Activated T-cell treated with anti-CD3 and anti-CD28 coated beads for 48 hours (primary cell): ENCODE measurements around the gene HIPK3.
"Not testable (repeated sequence)": the region's sequence is repeated elsewhere in the genome, so short reads cannot be mapped to it uniquely, and the experiment has no call there.

Experiments
- DNase-seq: peaks from one replicate; pipeline ENCODE4 v3.0.0-alpha.2; 2020; ENCODE audit warnings: low read depth

HIPK3 gene

GRCh38 chr11:33257160-33257896, at the start of gene HIPK3:
HIPK3 (plus strand) TSS chr11:33257381.
- DNase-seq: peak; percentile 82

DNA sequence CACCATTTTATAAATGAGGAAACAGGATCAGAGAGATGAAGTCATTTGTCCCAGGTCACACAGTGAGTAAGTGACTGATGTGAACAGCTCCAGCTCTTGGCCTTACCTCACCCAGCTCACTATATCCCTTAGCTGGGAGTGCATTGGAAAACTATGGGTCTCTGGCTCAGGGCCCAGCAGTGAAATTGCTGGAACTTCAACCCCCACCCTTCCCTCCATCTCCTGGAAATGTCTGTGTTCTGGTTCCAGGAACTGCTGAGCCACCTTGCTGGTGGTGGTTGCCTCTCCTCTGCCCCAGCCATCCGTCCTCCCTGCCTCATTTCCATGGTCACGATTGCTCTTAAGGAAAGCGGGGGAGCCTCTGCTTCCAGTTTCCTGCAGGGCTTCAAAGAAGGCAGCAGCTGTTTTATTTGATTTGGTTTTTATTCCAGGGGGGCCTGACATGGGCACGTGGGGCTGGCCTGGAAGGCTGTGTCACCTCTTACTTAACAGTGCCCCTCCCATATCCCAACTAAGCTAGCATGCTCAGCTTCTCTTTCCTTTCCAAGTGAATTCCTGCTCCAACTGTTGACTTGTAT, 49.7 kb upstream of the HIPK3 start:
- no peak for DNase-seq

- DNase-seq: no peak
Observed at GRCh38 chr11:33208150-33208549, 49.0 kb upstream of the HIPK3 start.

GRCh38 chr11:33211153-33211552, 46.0 kb upstream of the HIPK3 start:
- DNase-seq: no peak

DNA sequence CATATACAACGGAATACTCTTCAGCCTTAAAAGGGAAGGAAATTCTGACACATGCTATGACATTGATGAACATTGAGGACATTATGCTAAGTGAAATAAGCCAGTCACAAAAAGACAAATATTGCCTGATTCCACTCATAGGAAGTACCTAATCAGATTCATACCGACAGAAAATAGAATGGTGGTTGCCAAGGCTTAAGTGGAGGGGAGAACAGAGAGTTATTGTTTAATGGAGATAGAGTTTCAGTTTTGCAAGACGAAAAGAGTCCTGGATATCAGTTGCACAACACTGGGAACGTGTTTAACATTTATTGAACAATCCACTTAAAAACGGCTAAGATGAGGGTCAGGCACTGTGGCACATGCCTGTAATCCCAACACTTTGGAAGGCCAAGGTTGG, 45.6 kb upstream of the HIPK3 start:
- no peak for DNase-seq

DNA sequence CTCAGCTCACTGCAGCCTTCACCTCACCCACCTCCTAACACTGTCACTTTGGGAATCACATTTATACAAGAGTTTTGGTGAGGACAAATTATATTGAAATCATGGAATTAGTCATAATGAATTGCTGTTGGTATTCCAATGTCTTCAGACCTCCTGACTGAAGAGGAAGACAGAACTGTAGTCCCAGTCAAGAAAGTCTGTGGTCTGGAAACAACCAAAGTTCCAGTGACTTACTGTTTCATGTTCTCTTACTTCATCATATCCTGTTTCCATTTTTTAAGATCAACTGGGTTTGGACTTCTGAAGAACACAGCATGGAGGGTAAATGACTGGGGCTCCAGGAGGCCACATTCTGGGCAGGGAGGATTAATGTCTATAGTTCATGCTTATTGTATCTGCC, 43.0 kb upstream of the HIPK3 start:
- DNase-seq: no peak

GRCh38 chr11:33214767-33215166, 42.4 kb upstream of the HIPK3 start:
- no peak for DNase-seq

DNA sequence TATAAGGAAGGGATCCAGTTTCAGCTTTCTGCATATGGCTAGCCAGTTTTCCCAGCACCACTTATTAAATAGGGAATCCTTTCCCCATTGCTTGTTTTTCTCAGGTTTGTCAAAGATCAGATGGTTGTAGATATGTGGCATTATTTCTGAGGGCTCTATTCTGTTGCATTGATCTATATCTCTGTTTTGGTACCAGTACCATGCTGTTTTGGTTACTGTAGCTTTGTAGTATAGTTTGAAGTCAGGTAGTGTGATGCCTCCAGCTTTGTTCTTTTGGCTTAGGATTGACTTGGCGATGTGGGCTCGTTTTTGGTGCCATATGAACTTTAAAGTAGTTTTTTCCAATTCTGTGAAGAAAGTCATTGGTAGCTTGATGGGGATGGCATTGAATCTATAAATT, 40.5 kb upstream of the HIPK3 start:
- DNase-seq: not testable (repeated sequence)

- DNase-seq: no peak
Observed at GRCh38 chr11:33222052-33222750, 35.0 kb upstream of the HIPK3 start.

DNA sequence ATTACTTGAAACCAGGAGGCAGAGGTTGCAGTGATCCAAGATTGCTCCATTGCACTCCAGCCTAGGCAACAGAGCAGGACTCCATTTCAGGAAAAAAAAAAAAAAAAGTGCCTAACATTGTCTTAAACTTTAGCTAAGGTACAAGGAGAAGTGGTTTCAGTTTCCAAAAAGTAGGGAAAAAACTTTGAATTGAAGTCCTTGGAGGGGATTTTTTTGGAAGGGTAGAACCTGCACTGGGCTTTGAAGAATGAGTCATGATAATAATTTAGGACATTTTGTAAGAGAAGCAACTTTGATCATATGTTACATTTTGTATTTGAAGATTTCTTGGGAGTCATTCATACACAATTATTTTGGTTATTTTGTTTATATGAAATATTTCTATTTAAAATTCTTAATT, 31.8 kb upstream of the HIPK3 start:
- DNase-seq: no peak

DNA sequence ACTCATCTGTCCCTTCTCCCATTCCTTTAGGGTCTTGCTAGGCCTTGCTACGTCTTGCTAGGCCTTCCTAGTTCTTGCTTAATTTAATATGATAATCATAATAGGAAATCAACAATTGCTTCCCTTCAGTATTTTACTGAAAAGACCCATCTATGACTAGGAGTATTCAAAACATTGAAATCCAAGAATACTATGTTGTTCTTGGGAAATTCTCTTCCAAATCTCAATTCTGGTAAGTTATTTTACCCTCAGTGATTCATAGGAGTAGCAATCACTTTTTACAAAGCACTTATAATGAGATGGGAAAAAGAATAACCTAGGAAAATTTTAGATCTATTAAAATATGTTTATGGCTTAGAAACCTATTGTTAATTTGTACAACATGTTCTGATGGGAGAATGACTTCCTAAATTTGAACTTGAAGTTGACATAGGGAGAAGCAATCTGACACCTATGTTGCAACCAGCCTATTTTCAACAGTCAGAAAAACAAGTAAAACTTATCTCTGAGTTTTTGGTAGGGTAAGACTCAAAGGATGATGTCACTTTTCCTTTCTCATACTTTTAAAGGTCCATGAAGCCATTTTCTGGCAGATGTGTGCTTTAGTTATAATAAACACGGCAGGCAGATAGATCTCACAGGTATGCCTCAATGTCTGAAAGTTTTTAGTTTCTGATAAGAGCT, 29.5 kb upstream of the HIPK3 start:
- DNase-seq: no peak

GRCh38 chr11:33234397-33235190, 22.6 kb upstream of the HIPK3 start:
- DNase-seq: no peak

DNA sequence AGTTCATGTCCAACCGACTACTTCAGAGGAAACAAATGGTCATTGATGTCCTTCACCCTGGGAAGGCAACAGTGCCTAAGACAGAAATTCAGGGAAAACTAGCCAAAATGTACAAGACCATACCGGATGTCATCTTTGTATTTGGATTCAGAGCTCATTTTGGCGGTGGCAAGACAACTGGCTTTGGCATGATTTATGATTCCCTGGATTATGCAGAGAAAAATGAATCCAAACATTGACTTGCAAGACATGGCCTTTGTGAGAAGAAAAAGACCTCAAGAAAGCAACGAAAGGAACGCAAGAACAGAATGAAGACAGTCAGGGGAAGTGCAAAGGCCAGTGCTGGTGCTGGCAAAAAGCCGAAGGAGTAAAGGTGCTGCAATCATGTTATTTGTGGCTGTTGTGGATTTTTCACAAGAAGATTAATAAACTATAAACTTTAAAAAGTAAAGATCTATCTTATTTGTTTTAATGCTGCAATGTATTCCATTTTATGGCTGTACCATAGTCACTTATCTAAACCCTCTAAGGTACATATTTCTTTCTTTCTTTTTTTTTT, 20.1 kb upstream of the HIPK3 start:
- DNase-seq: no peak

DNA sequence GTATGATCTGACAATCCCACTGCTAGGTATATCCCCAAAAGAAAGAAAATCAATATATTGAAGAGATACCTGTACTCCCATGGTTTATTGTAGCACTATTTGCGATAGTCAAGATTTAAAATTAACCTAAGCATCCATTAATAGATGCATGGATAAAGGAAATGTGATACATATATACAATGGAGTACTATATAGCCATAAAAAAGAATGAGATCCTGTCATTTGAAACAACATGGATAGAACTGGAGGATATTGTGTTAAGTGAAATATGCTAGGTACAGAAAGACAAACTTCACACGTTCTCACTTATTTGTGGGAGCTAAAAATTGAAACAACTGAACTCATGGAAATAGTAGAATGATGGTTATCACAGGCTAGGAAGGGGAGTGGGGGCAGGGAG, 14.6 kb upstream of the HIPK3 start:
- DNase-seq: no peak

- not testable (repeated sequence) for DNase-seq
Observed at GRCh38 chr11:33243654-33244053, 13.5 kb upstream of the HIPK3 start.

GRCh38 chr11:33248416-33248971, 8.7 kb upstream of the HIPK3 start:
- DNase-seq: no peak

DNA sequence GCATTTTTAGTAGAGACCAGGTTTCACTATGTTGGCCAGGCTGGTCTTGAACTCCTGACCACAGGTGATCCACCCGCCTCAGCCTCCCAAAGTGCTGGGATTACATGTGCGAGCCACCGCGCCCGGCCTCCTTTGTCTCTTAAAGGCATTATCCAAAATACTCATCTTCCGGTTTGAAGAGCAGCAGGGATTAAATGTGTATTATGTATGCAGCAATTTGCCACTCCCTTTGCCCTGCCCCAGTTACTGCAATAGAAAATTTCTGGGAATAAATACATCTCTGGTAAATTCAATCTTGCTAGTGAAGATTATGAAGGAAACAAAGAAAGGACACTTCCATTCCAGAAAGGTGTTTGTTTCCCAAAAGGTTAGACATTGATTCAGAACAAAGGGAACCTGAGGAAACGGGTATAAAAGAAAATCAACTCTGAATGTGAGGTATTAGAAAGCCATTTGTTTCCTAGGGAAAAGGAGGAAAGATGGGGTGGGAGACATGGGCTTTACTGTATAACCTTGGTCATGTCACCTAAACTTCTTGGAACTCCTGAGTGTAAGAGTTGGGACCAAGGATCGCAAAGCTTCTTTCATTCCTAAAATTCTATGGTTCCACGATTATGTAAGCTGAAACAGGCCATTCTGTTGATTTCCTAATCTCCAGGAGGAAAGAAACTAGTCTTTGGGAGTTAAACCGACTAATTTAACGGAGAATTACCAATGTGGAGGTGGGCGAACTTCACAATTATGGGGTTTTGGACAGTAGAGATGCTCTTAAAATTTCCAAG, 959 bp upstream of the HIPK3 start:
- DNase-seq: no peak

DNA sequence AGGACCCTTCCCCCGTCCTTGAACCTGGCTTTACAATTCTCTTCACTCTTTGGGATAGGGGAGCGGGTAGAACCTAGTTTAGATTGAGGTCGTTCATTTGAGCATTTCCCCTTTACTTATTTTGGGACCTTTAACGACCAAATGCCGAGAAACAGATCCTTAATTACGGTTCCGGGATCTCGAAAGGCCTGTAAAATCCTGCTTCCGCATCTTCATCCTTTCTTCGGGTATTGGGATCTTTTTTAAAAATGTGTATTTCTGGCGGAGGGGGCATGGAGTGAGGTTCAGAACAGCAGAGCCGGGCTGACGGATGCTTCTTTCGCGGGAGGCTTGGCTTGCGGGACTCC, 395 bp upstream of the HIPK3 start:
- DNase-seq: no peak

GRCh38 chr11:33257897-33258630, 883 bp downstream of the HIPK3 start:
- DNase-seq: peak; percentile 72

GRCh38 chr11:33258631-33259205, 1.5 kb downstream of the HIPK3 start:
- no peak for DNase-seq
